Measurements from ENCODE around the gene CCDC88A. TPM values are rescaled to one million over a fixed set of nuclear protein-coding genes. Genes with fewer than 3 reads are reported as not detected.
A peak's percentile ranks its signal among the peaks of the same experiment; 100 is the strongest.

CCDC88A gene
- polyA plus RNA-seq, 3 donors from 2014 or later, result 1.4 to 8.9 (median 2.0) TPM

DNA sequence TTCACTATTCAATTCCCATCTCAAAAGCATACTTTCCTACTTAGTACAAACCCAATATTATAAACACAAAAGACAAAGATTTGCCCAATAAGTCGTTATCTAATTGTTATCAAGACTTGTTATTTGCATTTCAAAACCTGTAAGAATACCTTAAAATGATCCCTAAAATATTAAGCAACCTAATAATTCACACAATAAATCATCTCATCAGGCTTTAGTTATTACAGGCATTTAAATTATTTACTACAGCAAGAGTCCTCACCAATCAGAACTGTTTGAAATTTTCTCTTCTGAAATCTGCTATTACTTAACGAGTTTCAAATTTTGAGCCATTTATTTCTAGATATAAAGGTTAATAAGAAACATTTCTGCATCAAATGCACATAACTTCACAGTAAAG, 1.6 kb downstream of the CCDC88A start:
- Mint-ChIP-seq H3K36me3 (no peaks in the 10 kb centered on the region), H3K27me3 (ENCODE audit: low read depth in 3 of 3) (peaks cover 5 to 15% (median 13%) of the 10 kb centered on the region in 3 donors), H3K27ac (peak overlapping the region; percentile 78 to 94 (median 89)), H3K9me3 (no peaks in the 10 kb centered on the region), H3K4me1 (peaks cover 34 to 44% of the 10 kb centered on the region in 2 donors), H3K4me3 (peak overlapping the region; percentile 90 to 99 (median 96))
- peak in 1 of 3 donors; percentile 6 for DNase-seq

DNA sequence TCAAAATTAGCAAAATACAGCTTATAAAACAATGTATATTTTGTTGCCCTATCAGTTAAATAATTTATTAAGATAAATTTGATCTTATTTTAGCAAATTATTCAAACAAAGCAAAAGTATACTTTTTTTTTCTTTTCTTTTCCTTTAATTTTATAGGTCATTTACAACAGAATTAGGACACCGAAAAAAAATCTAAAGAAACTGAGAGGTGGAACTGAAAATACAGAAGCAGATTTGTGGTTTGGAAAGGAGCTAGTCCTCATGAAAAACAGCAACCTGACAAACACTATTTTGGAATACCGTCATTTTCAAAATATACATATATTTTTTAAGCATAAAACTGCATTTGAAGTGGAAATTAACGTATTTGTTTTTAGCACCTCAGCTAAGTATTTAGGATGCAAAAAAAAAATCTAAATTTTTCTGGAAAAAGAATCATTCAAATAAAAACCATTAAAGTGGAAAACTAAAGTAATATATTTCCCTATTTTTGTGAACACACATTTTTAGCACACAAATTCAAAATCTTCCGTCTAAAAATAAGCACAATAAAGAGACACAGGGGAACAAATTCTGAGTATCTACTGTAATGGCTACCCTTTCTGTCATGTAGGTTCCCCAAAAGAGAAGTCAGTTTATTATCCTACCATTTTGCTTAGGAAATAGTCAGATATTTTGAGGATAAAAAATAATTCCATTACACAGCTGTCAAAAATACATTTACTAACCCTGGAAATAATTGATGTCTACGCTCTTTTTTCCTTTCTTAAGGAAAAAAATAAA, 2.7 kb downstream of the CCDC88A start:
- H3K27me3 Mint-ChIP-seq (ENCODE audit: low read depth in 3 of 3), result peaks cover 5 to 15% (median 13%) of the 10 kb centered on the region in 3 donors
- no peak overlapping the region for H3K4me3 Mint-ChIP-seq
- H3K4me1 Mint-ChIP-seq, result peaks cover 34 to 44% of the 10 kb centered on the region in 2 donors
- H3K36me3 Mint-ChIP-seq, result no peaks in the 10 kb centered on the region
- no peaks in the 10 kb centered on the region for H3K9me3 Mint-ChIP-seq
- peak overlapping the region in 1 of 6 donors; percentile 91 for H3K27ac Mint-ChIP-seq
- DNase-seq, result no peak

DNA sequence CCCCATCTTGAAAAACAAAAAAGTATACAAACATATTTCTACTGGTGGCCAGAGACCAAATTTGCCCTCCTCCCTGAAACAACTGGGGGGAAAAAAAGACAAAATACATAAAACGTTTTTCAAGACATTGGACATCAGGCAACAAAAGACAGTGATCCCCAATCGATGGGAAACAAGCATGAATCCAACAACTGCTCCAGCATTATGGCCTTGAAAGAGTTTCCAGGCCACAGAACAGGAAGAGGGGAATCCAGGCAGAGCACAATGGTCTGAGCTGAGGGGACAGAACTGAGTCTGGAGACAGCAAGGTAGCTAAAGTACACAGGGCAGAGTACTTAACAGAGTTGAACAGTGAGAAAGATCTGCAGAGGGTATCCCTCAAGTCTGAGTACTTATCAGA, 4.4 kb downstream of the CCDC88A start:
- Mint-ChIP-seq H3K4me3 (no peak overlapping the region), H3K9me3 (no peaks in the 10 kb centered on the region), H3K27me3 (ENCODE audit: low read depth in 3 of 3) (peaks cover 5 to 14% (median 8%) of the 10 kb centered on the region in 3 donors), H3K36me3 (no peaks in the 10 kb centered on the region), H3K4me1 (peaks cover 21 to 29% of the 10 kb centered on the region in 2 donors), H3K27ac (peak overlapping the region in 5 of 6 donors; percentile 17 to 84 (median 43))
- DNase-seq, result no peak

DNA sequence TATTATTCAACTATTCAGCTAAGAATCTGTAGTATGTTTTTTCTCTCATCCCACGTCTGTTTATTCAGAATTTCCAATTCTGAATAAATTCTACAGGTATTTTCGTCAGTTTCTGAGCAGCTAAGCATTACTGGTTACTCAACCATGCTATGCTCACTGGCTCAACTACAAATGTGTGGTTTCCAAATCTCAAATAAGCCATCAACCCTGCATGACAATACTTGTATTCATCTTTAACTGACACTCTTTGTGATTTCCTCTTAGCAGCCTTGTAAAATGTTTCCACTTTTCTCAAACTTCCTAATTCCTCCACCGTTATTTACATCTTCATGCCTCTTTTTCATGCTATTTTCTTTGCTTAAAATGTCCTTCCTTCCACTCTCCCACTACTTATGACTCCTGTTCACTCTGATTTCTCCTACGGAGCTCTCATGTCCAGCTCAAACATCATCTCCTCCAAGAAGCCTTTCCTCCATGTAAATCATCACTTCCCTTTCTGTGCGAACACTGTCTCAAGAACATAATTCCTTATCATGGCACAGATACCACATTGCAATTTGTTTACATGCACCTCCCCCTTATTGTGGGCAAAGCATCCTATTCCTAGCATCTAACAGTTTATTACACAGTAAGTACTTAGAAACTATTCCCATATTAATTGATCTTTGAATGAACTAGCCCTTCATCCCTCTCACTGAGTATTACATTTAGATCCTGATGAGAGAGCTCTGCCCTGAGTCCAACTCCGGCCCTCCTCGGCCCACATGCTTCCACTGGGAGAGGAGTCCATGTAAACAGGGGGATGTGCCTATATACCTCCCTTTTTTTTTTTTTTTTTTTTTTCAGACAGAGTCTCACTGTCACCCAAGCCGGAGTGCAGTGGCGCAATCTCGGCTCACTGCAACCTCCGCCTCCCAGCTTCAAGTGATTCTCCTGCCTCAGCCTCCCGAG, 10.5 kb downstream of the CCDC88A start:
- H3K4me3 Mint-ChIP-seq, result no peak overlapping the region
- peaks cover 0 to 11% (median 3%) of the 10 kb centered on the region in 3 donors for H3K36me3 Mint-ChIP-seq
- no peak for DNase-seq
- no peaks in the 10 kb centered on the region for H3K4me1 Mint-ChIP-seq
- peak overlapping the region in 1 of 6 donors; percentile 15 for H3K27ac Mint-ChIP-seq
- H3K9me3 Mint-ChIP-seq, result no peaks in the 10 kb centered on the region
- peaks cover 0 to 1% (median 0%) of the 10 kb centered on the region in 3 donors for H3K27me3 Mint-ChIP-seq (ENCODE audit: low read depth in 3 of 3)

DNA sequence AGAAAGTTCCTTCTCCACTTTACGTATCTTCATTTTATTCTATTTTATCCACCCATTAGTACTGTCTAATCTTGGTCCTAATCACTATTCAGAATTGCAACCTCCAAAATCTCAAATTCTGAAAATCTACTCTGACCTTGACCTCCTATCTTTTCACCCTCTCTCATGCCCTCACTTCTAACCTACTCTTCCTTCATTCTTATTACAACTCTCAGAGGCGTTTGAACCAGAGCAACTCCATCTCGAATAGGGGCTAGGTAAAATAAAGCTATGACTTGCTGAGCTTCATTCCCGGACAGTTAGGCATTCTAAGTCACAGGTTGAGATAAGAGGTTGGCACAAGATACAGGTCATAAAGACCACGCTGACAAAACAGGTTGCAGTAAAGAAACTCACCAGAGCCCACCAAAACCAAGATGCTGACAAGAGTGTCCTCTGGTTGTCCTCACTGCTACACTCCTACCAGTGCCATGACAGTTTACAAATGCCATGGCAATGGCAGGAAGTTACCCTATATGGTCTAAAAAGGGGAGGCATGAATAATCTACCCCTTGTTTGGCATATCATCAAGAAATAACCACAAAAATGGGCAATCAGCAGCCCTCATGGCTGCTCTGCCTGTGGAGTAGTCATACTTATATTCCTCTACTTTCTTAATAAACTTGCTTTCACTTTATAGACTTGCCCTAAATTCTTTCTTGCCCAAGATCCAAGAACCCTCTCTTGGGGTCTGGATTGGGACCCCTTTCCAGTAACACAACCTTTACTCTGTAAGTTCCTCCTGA, 11.4 kb downstream of the CCDC88A start:
- no peaks in the 10 kb centered on the region for H3K9me3 Mint-ChIP-seq
- peak overlapping the region in 2 of 6 donors; percentile 4 to 15 for H3K27ac Mint-ChIP-seq
- peaks cover 0 to 1% (median 0%) of the 10 kb centered on the region in 3 donors for H3K27me3 Mint-ChIP-seq (ENCODE audit: low read depth in 3 of 3)
- no peaks in the 10 kb centered on the region for H3K4me1 Mint-ChIP-seq
- H3K36me3 Mint-ChIP-seq, result peaks cover 0 to 11% (median 4%) of the 10 kb centered on the region in 3 donors
- H3K4me3 Mint-ChIP-seq, result no peak overlapping the region
- DNase-seq, result no peak

DNA sequence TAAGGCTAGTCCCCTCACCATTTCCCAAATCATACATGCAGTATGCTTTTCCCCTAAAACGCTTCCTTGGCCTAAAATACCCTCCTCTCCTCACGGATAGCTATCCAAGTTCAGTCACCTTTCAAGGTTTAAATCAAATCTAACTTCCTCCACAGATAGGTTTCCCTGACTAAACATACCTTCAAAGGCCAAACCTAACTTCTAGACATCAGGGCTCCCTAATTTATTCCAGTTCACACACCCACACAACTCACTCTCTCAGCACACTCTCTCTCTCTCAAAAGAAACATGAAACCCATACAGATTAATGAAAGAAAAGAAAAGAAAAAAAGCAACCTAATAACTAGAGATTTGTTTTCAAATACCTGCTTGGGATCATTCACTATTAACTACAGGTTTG, 14.5 kb downstream of the CCDC88A start:
- H3K36me3 Mint-ChIP-seq, result peaks cover 0 to 11% (median 8%) of the 10 kb centered on the region in 3 donors
- no peaks in the 10 kb centered on the region for H3K4me1 Mint-ChIP-seq
- no peak overlapping the region for H3K27ac Mint-ChIP-seq
- H3K27me3 Mint-ChIP-seq (ENCODE audit: low read depth in 3 of 3), result peaks cover 0 to 1% (median 0%) of the 10 kb centered on the region in 3 donors
- H3K4me3 Mint-ChIP-seq, result no peak overlapping the region
- no peak for DNase-seq
- H3K9me3 Mint-ChIP-seq, result no peaks in the 10 kb centered on the region

DNA sequence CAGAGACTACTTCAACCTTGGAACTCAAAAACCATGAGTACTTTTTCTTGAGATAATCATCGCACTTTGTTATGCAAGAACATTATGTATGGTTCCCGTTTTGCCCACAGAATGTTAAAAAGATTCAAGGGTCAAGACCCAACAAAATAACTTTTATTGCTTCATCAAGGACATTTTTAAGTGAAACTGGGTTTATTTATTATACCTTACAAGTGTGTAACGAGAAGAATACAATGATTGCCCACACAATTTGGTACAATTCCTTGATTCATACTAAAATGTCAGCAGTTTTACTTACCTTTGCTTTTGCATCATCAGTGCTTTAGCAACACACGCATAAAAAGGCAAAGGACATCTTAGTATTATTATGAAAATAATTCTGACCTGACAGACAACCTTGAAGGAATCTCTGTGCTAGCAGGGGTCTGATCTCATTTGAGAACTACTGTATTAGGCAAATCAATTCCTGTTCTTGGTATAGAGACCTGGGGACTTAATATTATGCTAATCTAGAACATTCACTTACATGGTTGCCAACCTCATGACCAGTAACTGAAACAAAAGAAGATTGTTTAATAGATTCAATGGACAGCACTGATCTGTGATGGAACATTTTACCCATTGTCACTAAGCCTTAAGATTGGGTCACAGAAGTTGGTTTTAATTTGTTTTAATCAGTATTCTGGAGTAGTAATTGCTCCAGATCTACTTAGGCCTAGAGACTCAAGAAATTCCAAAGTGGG, 16.2 kb downstream of the CCDC88A start:
- Mint-ChIP-seq H3K4me1 (no peaks in the 10 kb centered on the region), H3K27ac (no peak overlapping the region), H3K36me3 (peaks cover 0 to 11% (median 8%) of the 10 kb centered on the region in 3 donors), H3K4me3 (no peak overlapping the region), H3K27me3 (ENCODE audit: low read depth in 3 of 3) (peaks cover 0 to 1% (median 0%) of the 10 kb centered on the region in 3 donors), H3K9me3 (no peaks in the 10 kb centered on the region)
- DNase-seq, result no peak

DNA sequence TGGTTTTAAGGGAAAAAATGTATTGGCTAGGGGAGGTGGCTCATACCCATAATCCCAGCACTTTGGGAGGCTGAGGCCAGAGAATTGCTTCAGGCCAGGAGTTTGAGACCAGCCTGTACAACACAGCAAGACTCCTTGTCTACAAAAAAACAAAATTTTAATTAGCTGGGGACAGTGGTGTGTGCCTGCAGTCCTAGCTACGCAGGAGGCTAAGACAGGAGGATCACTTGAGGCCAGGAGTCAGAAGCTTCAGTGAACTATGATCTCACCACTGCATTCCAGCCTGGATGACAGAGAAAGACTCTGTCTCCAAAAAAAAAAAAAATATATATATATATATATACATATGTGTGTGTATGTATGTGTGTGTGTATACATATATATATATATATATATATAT, 18.5 kb downstream of the CCDC88A start:
- H3K27me3 Mint-ChIP-seq (ENCODE audit: low read depth in 3 of 3), result peaks cover 0 to 1% (median 0%) of the 10 kb centered on the region in 3 donors
- H3K9me3 Mint-ChIP-seq, result no peaks in the 10 kb centered on the region
- no peak overlapping the region for H3K4me3 Mint-ChIP-seq
- peaks cover 0 to 8% (median 8%) of the 10 kb centered on the region in 3 donors for H3K36me3 Mint-ChIP-seq
- H3K4me1 Mint-ChIP-seq, result no peaks in the 10 kb centered on the region
- no peak overlapping the region for H3K27ac Mint-ChIP-seq
- DNase-seq, result no peak

DNA sequence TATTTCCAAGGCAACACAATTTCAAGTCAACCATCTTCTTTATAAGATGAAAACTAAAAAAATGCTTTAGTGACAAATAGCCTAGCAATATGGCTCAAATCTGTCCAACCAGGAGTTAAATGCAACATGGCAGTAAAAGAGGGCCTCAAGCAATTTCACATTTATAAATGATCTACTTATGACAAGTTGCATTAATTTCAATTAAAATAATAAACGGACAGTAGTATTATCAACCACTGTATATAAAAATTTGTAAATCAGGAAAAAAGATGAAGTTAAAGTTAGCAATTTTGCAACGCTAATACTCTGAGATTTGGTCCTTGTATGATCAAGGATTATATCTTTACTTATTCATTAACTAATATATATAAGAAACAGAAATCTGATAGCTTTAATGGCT, 19.3 kb downstream of the CCDC88A start:
- Mint-ChIP-seq H3K27me3 (ENCODE audit: low read depth in 3 of 3) (peaks cover 0 to 1% (median 0%) of the 10 kb centered on the region in 3 donors), H3K36me3 (peaks cover 0 to 8% (median 8%) of the 10 kb centered on the region in 3 donors), H3K9me3 (no peaks in the 10 kb centered on the region), H3K27ac (no peak overlapping the region), H3K4me3 (no peak overlapping the region), H3K4me1 (no peaks in the 10 kb centered on the region)
- DNase-seq, result no peak

DNA sequence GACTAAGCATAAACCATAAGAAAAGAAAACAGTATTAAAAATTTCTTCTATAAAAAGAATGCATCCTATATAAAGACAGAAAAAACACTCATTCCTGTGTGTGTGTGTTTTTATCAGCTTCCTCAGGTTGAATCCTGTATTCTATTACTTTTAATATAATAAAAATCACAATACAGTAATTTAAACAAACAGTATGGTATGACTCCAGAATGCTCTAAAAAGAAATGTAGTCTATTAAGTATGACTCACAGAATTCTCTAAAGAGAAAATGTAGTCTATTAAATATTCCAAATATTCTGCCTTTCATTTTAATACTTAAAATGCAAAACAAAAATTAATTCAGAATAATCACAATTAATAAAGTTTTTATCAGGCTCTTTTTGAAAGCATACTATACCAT, 19.8 kb downstream of the CCDC88A start:
- Mint-ChIP-seq H3K36me3 (peaks cover 4 to 5% (median 4%) of the 10 kb centered on the region in 3 donors), H3K4me3 (no peak overlapping the region), H3K4me1 (no peaks in the 10 kb centered on the region), H3K27ac (no peak overlapping the region), H3K9me3 (no peaks in the 10 kb centered on the region), H3K27me3 (ENCODE audit: low read depth in 3 of 3) (peaks cover 0 to 1% (median 0%) of the 10 kb centered on the region in 3 donors)
- DNase-seq, result no peak

DNA sequence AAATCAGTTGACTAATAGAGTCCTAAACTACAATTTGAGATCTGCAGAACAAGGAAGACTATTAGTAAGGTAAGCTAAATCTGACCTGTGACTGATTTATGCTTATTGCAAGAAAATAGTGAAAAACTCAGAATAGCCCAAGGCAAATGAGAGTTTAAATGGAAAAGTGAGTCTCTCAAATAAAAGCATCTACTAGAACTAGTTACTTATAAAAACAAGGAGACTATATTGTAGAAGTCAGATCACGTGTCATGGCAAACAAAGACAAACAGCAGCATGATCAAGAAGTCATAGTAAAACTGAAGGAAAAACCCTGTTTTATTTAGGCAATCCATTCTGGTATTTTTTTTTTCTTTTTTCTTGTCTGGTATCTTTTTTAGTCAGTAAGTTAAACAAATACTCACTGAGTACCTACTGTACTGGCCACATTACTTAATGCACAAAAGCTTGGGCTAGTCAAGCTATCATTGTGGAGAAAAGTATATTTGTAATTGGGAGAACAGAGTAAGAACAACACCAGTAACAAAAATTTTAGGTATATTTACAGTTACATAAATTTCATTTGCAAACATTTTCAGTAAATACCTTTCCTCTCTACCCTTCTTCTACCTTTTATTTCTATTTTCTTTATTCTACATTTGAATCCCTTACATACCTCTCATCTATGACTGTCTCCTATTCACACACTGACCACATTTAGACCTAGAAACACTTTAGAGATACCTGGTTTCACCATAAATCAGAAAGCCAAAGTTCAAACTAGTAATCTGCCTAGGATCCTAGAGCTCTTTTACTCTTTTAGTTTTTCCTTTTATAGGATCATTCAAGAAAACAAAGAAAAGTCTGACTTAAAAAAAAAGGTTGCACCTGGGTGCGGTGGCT, 23.7 kb downstream of the CCDC88A start:
- Mint-ChIP-seq H3K9me3 (no peaks in the 10 kb centered on the region), H3K4me1 (no peaks in the 10 kb centered on the region), H3K27ac (no peak overlapping the region), H3K36me3 (peaks cover 0 to 4% (median 0%) of the 10 kb centered on the region in 3 donors), H3K27me3 (ENCODE audit: low read depth in 3 of 3) (peaks cover 0 to 1% (median 0%) of the 10 kb centered on the region in 3 donors), H3K4me3 (no peak overlapping the region)
- no peak for DNase-seq
